H7 (cell line): ENCODE results near the gene AEN. TPM values are rescaled to one million over a fixed set of nuclear protein-coding genes. Genes with fewer than 3 reads are reported as not detected.

ENCODE experiments used
- DNase-seq: peaks from one replicate; pipeline ENCODE4 v3.0.0; 2012
- H3K27me3 ChIP-seq: 2 replicates; pipeline ENCODE4 v1.6.0; 2011; ENCODE audit warnings: mild to moderate bottlenecking, low read length; ENCODE audit not compliant: control insufficient read depth, insufficient read depth
- H3K36me3 ChIP-seq: replicated peaks from 2 replicates; pipeline ENCODE4 v1.5.1; 2011; ENCODE audit warnings: low read length; ENCODE audit not compliant: control insufficient read depth, insufficient read depth
- H3K4me3 ChIP-seq: 2 replicates; pipeline ENCODE4 v1.5.1; 2011; ENCODE audit warnings: low read depth, mild to moderate bottlenecking, control low read depth, low read length, moderate library complexity; ENCODE audit not compliant: insufficient read depth
- total RNA-seq: library from RNA; depleted of rRNA; stranded (reverse); fragments of >200 nt; shearing (Covaris generic); gene quantifications from 2 replicates; pipeline ENCODE4 v1.2.3, GENCODE V29; 2014; rRNA removed

AEN gene, protein sequence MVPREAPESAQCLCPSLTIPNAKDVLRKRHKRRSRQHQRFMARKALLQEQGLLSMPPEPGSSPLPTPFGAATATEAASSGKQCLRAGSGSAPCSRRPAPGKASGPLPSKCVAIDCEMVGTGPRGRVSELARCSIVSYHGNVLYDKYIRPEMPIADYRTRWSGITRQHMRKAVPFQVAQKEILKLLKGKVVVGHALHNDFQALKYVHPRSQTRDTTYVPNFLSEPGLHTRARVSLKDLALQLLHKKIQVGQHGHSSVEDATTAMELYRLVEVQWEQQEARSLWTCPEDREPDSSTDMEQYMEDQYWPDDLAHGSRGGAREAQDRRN
- 60.7 and 64.8 TPM in 2 replicates for total RNA-seq

DNA sequence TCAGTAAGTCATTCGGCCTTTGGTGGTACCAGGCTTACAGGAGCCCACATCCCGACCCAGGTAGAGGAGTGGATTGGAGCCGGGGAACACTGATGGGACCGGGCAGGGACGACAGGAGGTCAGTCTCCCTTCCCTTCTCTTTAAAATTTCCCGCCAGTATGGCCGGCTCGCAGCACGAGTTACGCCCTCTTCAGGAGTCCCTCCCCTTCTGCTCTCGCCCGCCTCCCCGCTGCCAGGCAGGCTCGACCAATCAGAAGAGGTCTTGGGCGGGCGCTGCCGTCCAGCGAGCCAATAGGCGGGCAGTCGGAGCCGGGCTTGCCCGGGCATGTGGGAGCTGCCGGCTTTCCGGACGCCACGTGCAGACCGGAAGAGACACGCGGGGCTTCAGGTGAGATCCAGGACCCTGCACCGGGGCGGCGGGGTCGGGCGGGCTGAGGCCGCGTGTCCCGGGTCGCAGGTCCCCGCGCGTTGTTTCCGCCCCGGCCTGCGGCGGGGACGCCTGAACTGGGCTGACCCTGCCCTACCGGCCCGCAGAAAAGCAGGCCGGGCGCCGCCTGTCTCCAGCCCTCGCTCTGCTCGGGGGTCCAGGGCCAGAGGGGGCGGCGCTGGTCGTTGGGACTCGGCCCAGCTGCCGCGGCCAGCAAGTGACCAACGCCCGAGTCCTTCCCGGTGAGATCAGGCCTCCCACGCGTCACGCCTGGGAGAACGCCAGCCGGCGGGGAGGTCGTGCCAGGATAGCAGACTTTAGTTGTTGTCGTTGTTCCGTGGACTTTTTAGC lies at the start of gene AEN:
Gene AEN (plus strand): TSS at position 346 of the 778 bp plus-strand sequence. CDS start 4,870 bp downstream, outside the sequence.
- Histone ChIP-seq H3K36me3 (peaks cover 16% of the 10 kb centered on the region), H3K4me3 (peak within 1 kb of the TSS; percentile 84), H3K27me3 (no peaks in the 10 kb centered on the region)
- DNase-seq = peak; percentile 99

DNA sequence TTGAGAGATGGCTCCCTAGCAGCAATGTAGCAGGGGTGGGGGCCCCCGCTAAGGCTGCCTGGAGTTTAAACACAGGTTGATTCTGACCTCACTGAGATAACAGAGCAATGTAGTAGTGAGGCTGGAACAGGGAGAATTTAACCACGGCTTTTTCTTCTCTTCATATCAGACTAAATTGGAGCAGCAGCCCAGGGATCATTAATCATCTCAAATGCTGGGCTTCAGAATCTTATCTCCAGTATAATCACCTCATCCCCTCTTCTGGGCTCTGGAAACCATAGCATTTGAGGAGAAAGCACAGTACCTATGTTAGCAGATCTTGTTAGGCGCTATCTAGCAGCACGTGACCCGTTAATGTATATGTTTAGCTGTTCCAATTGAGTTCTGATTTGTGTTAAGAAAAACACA lies 49.3 kb upstream of the AEN start:
- DNase-seq = no peak
- Histone ChIP-seq H3K4me3 (no peak overlapping the region), H3K36me3 (no peaks in the 10 kb centered on the region), H3K27me3 (no peaks in the 10 kb centered on the region)

DNA sequence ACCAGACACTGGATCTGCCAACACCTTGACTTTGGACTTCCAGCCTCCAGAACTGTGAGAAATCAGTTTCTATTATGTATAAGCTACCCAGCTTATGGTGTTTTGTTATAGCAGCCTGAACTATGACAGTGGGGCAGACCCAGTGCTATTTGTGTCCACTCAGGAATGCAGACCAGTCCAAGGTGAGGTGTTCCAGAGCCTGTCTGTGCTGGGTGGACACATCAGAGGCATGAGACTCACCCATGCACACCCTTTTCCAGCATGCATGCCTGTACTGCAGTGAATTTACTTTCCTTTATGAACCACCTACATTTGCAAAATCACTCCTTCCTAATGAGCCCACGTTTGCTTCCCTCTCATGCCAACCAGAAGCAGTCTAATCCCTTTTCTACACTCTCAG lies 47.1 kb upstream of the AEN start:
- Histone ChIP-seq H3K36me3 (no peaks in the 10 kb centered on the region), H3K4me3 (no peak overlapping the region), H3K27me3 (no peaks in the 10 kb centered on the region)
- no peak for DNase-seq

DNA sequence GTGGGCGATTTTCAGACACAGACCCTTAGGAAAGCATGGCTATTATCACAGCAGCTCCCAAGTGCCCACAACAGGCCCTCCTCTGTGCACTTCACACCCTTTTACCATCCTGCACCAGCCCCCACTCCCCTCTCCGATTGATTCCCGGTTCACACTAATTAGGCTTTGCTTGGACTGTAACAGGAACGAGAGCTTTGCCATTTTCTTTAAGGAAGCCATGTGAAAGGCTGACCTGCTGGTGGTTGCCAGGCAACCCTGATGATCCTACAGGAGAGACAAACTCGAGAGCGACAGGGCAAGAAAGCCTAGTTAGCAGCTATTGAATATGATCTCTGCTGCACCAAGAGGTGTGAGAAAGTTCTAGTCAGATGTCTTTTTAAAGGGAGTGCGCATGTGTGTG lies 46.5 kb upstream of the AEN start:
- no peak for DNase-seq
- H3K27me3 ChIP-seq = no peaks in the 10 kb centered on the region
- H3K4me3 ChIP-seq = no peak overlapping the region
- no peaks in the 10 kb centered on the region for H3K36me3 ChIP-seq

DNA sequence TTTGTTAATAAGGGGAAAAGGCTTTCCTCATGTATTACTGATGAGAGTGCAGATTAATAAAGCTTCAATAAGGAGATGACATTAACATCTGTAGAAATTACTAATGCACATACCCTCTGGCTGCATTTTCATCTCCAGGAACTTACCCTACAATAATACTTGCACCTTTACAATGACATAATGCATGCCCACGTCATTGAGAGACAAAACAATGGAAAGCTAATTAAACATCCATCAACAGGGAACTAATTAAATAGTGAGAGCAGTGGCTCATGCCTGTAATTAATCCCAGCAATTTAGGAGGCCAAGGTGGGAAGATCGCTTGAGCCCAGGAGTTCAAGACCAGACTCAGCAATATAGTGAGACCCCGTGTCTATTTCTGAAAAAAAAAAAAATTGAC lies 41.8 kb upstream of the AEN start:
- DNase-seq = no peak
- Histone ChIP-seq H3K27me3 (no peaks in the 10 kb centered on the region), H3K36me3 (no peaks in the 10 kb centered on the region)

GRCh38 chr15:88580532-88580931 lies 40.6 kb upstream of the AEN start:
- no peak for DNase-seq
- H3K27me3 ChIP-seq = no peaks in the 10 kb centered on the region
- no peaks in the 10 kb centered on the region for H3K36me3 ChIP-seq
- no peak overlapping the region for H3K4me3 ChIP-seq

More for the DNA sequence above, 41.8 kb upstream of the AEN start:
- no peak overlapping the region for H3K4me3 ChIP-seq

- no peak for DNase-seq
- no peak overlapping the region for H3K4me3 ChIP-seq
- H3K36me3 ChIP-seq = no peaks in the 10 kb centered on the region
- H3K27me3 ChIP-seq = no peaks in the 10 kb centered on the region
Observed at GRCh38 chr15:88586401-88587162, 34.6 kb upstream of the AEN start.

- no peaks in the 10 kb centered on the region for H3K36me3 ChIP-seq
- no peaks in the 10 kb centered on the region for H3K27me3 ChIP-seq
- DNase-seq = no peak
- H3K4me3 ChIP-seq = no peak overlapping the region
Observed at GRCh38 chr15:88590759-88591158, 30.4 kb upstream of the AEN start.

GRCh38 chr15:88591384-88591783 lies 29.8 kb upstream of the AEN start:
- no peaks in the 10 kb centered on the region for H3K36me3 ChIP-seq
- no peak for DNase-seq
- no peak overlapping the region for H3K4me3 ChIP-seq
- H3K27me3 ChIP-seq = no peaks in the 10 kb centered on the region

DNA sequence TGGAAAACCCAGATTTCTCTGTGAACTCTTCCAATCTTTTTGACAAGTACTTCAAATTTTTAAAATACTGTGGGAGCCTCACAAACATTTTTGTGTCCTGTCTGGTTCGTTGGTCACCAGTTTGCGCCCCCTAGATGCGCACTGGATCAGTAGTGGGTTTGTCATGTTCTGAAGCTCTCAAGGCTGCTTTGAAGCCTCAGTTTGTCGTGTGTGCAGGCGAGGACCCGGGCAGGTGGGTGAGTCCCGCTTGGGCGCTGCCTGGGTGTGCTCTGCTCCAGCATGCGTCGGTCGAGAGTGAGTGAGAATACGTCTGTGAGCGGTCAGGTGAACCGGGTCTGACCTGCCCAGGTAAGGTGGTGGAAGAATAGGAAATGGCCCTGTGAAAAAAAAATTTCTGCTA lies 17.3 kb upstream of the AEN start:
- Histone ChIP-seq H3K36me3 (no peaks in the 10 kb centered on the region), H3K4me3 (peak overlapping the region; percentile 45), H3K27me3 (peaks cover 45% of the 10 kb centered on the region)
- no peak for DNase-seq

GRCh38 chr15:88604381-88605188 lies 16.6 kb upstream of the AEN start:
- Histone ChIP-seq H3K36me3 (no peaks in the 10 kb centered on the region), H3K27me3 (peaks cover 45% of the 10 kb centered on the region)

DNA sequence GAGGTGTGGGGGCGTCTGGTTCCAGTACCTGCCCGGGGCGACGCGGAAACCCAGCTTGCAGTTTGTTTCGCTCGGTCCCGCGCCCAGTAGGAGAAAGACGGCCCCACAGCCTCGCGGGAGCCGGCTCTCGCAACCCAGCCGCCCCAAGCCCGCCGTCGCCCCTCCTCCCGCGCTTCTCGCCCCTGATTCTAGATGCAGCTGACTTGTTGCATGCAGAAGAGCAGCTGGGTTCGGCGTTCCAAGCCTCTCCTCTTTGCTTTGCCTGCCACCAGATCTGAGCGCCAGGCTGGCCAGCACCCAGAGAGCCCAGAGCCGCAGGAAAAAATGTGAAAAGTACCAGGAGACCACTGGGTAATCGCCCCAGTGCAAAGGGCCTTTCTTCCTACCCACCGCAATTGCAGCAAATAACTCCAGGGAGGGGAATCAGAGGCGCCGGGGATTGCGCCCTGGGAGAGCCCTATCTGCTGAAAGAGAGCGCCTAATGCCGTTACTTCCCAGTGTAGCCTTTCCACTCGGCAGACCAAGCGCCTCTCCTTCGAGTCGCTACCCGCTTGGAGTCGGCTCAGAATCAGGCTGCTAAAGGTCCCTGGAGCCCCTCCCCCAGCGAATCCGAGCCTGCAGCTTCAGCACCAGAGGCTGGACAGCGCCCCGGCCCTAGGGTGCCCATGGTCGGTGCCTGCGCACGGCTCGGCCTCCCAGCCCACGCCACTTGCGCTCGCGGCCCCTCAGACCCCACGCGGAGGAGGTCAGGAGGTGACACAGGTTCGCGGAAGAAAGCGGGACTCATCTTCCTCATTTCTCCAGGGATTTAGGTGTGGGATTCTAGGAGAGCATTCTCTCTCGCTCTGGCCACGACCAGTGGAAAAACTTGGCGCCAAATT lies 15.7 kb upstream of the AEN start:
- H3K27me3 ChIP-seq = peaks cover 45% of the 10 kb centered on the region
- peak overlapping the region; percentile 45 for H3K4me3 ChIP-seq
- DNase-seq = peak; percentile 90
- H3K36me3 ChIP-seq = no peaks in the 10 kb centered on the region

More at GRCh38 chr15:88604381-88605188, 16.6 kb upstream of the AEN start:
- H3K4me3 ChIP-seq = peak overlapping the region; percentile 45
- DNase-seq = peak; percentile 66

DNA sequence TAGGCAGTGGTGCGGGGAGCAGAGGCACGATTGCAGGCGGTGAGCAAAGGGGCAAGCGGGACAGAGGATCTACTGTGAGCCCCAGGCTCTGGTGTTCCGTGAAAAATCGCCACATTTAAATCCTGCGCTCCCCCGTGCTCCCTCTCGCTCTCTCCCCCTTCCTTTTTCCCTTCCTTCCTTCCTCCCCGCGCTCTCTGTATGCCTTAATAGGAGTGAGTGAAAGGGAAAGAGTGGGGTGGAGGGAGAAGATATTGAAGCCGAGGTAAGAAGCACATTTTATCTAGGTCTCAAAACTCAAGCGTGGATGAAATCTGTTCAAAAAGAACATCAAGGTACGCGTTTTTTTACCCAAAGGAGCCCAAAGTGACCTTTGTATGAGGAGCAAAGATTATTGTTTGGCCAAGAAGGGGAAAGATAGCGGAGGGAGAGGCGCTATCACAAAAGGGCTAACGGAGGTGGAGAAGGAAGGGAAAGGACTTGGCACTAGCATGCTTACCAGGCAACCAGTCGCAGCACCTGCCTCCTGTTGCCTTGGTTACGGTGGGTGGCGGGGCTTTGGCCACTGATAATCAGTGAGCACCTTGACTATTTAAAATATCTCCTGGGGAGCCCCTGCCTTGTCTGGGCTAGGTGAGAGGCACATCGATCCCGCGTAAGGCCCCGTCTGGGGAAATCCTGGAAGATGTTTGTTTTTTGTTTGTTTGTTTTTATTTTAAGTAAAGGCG lies 14.9 kb upstream of the AEN start:
- Histone ChIP-seq H3K36me3 (no peaks in the 10 kb centered on the region), H3K4me3 (peak overlapping the region; percentile 45), H3K27me3 (peaks cover 45% of the 10 kb centered on the region)
- DNase-seq = peak; percentile 46
